Spleen (tissue), 13 donors: ENCODE results near the gene OR56A4. TPM values are rescaled to one million over a fixed set of nuclear protein-coding genes. Genes with fewer than 3 reads are reported as not detected.
A peak's percentile ranks its signal among the peaks of the same experiment; 100 is the strongest.

ENCODE experiments used
- DNase-seq: peaks from one replicate; pipeline ENCODE4 v3.0.0-alpha.2; 2020
- H3K27ac ChIP-seq, 8 donors: fragments of 200-600 bp; sonication (generic) in 7 of 8; 1 replicate in 4 of 8; 2 replicates in 4 of 8; pipeline versions ENCODE4 v1.5.0 to v1.8.0; 2016 to 2021; ENCODE audit warnings: inconsistent platforms in 4 of 8, mild to moderate bottlenecking in 4 of 8, moderate library complexity in 1 of 8
- H3K27me3 ChIP-seq, 7 donors: fragments of 200-600 bp; sonication (generic) in 6 of 7; replicated peaks in 1 of 7; 1 replicate in 4 of 7; 2 replicates in 3 of 7; pipeline versions ENCODE4 v1.5.0 to v1.8.0; 2016 to 2021; ENCODE audit warnings: inconsistent platforms in 3 of 7, mild to moderate bottlenecking in 1 of 7
- H3K36me3 ChIP-seq, 6 donors: fragments of 200-600 bp; sonication (generic) in 5 of 6; 1 replicate in 4 of 6; 2 replicates in 2 of 6; pipeline versions ENCODE4 v1.5.0 to v1.8.0; 2016 to 2021; ENCODE audit warnings: inconsistent platforms in 2 of 6
- H3K4me1 ChIP-seq, 6 donors: fragments of 200-600 bp; sonication (generic) in 5 of 6; 1 replicate in 3 of 6; 2 replicates in 3 of 6; pipeline versions ENCODE4 v1.5.0 to v1.8.0; 2016 to 2021; ENCODE audit warnings: inconsistent platforms in 3 of 6
- H3K4me3 ChIP-seq, 8 donors: fragments of 200-600 bp; sonication (generic) in 7 of 8; 1 replicate in 4 of 8; 2 replicates in 4 of 8; pipeline versions ENCODE4 v1.5.0 to v1.8.0; 2016 to 2021; ENCODE audit warnings: inconsistent platforms in 4 of 8, mild to moderate bottlenecking in 4 of 8, moderate library complexity in 2 of 8
- H3K9me3 ChIP-seq, 8 donors: fragments of 200-600 bp; sonication (generic) in 7 of 8; 1 replicate in 4 of 8; 2 replicates in 4 of 8; pipeline versions ENCODE4 v1.5.0 to v1.8.0; 2016 to 2021; ENCODE audit warnings: inconsistent platforms in 4 of 8
- POLR2A ChIP-seq, 3 donors: fragments of 450-650 bp; IDR thresholded peaks; one replicate each; pipeline ENCODE4 v1.5.1; 2017; ENCODE audit warnings: antibody characterized with exemption in 3 of 3, mild to moderate bottlenecking in 1 of 3
- POLR2AphosphoS5 ChIP-seq, 3 donors: sonication (generic); formaldehyde crosslinking; IDR thresholded peaks; one replicate each; pipeline ENCODE4 v1.5.1; 2017; ENCODE audit warnings: antibody characterized with exemption in 3 of 3
- WGBS, 5 donors: extraction: QIAGEN DNeasy Blood & Tissue Kit in 3 of 5; methylation state at CpG; one replicate each; pipeline versions ENCODE4 v1.1.5 to v1.1.7; 2013 to 2018; 5-methylcytosine and 5-hydroxymethylcytosine counted together
- intact Hi-C: fragments of 100-400 bp; cut with DNase I; formaldehyde crosslinking; loops from one replicate; pipeline ENCODE4 v1.15.0; 2023; ENCODE audit warnings: low total_unique reads
- long read RNA-seq, 2 donors: transcript quantifications; one replicate each; lab custom pipeline, GENCODE V29; 2026
- polyA plus RNA-seq, 3 donors: library from polyadenylated mRNA; stranded (reverse); fragments of 200-250 nt; gene quantifications; one replicate each; pipeline ENCODE4 v1.2.1, GENCODE V29; 2013
- total RNA-seq, 7 donors: library from RNA; depleted of rRNA in 3 of 7; stranded (reverse); fragments of >200 nt in 3 of 7; fragmentation: NEBNext Ultra II Directional in 4 of 7; extraction: Animal tissue kit (Norgen Biotek cat#: 25700) in 4 of 7; gene quantifications; one replicate each; pipeline versions ENCODE4 v1.1.0 to v1.2.1, GENCODE V29; 2016 to 2021
- TF ChIP-seq, protein P1 (sequence below), 11 experiments: fragments of 200-600 bp in 7 of 11; fragments of 450-650 bp in 4 of 11; sonication (generic) in 4 of 11; IDR thresholded peaks in 8 of 11; conservative IDR thresholded peaks in 3 of 11; 1 replicate in 7 of 11; 2 replicates in 4 of 11; pipeline versions ENCODE4 v1.4.0 to v1.8.0; 2016 to 2021; ENCODE audit warnings: antibody characterized with exemption in 11 of 11, inconsistent platforms in 4 of 11, mild to moderate bottlenecking in 1 of 11
- donor health status: healthy with polysubstance abuse.
- donor health status: DM: no; HTN: no; CAD: no; lungs with moderate emphysema.
- donor health status: DM: no; HTN: no; CAD: no.
- donor health status: Bipolar disorder and iron deficiency.
- donor health status: healthy.
- donor health status: DM: no; HTN: no; CAD: no.
- donor health status: DM: yes; HTN: yes; CAD: no.

Gene OR56A4
- total RNA-seq (under 1 TPM in 2 of 7 donors, not detected in 5; 0.07 to 0.11 TPM), polyA plus RNA-seq (not detected)
- long read RNA-seq, donor 1, result 0 reads
- long read RNA-seq, donor 2, result 0 reads

DNA sequence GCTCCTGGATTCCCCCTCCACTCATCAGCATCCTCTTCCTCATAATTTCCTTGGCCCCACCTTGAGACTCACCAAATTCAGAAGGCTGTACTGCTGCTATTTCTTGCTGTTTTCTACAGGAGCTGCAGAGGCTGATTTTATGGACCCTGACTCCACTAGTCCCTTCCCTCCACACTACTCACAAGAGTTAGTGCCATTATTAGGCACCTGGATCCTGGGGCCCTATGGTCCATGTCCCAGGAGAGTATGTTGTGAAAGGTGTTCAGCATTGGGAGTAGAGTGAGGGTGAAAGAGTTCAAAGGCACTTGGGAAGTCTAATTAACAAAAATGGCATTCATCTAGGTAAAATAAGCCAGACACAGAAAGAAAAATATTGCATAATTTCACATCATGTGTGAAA is at the start of gene OR56A4:
OR56A4 (minus strand) TSS at position 101 of the 400 bp plus-strand sequence. CDS start 3,954 bp downstream, outside the sequence.
- TF ChIP-seq, protein P1, sequence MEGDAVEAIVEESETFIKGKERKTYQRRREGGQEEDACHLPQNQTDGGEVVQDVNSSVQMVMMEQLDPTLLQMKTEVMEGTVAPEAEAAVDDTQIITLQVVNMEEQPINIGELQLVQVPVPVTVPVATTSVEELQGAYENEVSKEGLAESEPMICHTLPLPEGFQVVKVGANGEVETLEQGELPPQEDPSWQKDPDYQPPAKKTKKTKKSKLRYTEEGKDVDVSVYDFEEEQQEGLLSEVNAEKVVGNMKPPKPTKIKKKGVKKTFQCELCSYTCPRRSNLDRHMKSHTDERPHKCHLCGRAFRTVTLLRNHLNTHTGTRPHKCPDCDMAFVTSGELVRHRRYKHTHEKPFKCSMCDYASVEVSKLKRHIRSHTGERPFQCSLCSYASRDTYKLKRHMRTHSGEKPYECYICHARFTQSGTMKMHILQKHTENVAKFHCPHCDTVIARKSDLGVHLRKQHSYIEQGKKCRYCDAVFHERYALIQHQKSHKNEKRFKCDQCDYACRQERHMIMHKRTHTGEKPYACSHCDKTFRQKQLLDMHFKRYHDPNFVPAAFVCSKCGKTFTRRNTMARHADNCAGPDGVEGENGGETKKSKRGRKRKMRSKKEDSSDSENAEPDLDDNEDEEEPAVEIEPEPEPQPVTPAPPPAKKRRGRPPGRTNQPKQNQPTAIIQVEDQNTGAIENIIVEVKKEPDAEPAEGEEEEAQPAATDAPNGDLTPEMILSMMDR (IDR thresholded peaks at IDR 0.05 in 8 of 11, conservative IDR thresholded peaks at IDR 0.05 in 3 of 11), result no peak
- TF ChIP-seq POLR2AphosphoS5 (IDR thresholded peaks at IDR 0.05) (no peak), POLR2A (IDR thresholded peaks at IDR 0.05) (no peak)
- DNase-seq, result no peak
- peaks cover 0 to 4% (median 0%) of the 10 kb centered on the region in 7 donors for H3K27me3 ChIP-seq

GRCh38 chr11:6055569-6055968 is 48.8 kb upstream of the OR56A4 start:
- TF ChIP-seq POLR2A (IDR thresholded peaks at IDR 0.05) (no peak), POLR2AphosphoS5 (IDR thresholded peaks at IDR 0.05) (no peak)
- TF ChIP-seq, protein P1 (IDR thresholded peaks at IDR 0.05 in 8 of 11, conservative IDR thresholded peaks at IDR 0.05 in 3 of 11), result no peak
- no peak overlapping the region for H3K4me3 ChIP-seq
- no peak for DNase-seq
- no peaks in the 10 kb centered on the region for H3K36me3 ChIP-seq
- intact Hi-C loops, result no loop called here
- H3K27me3 ChIP-seq, result peaks cover 0 to 35% (median 0%) of the 10 kb centered on the region in 7 donors
- no peaks in the 10 kb centered on the region for H3K9me3 ChIP-seq
- no peak overlapping the region for H3K27ac ChIP-seq
- no peaks in the 10 kb centered on the region for H3K4me1 ChIP-seq

More for the DNA sequence above, at the start of gene OR56A4:
- no peaks in the 10 kb centered on the region for H3K4me1 ChIP-seq
- no peak within 1 kb of the TSS for H3K4me3 ChIP-seq
- no peaks in the 10 kb centered on the region for H3K9me3 ChIP-seq
- H3K36me3 ChIP-seq, result no peaks in the 10 kb centered on the region
- no peak within 1 kb of the TSS for H3K27ac ChIP-seq
- intact Hi-C loops, result no loop called here

DNA sequence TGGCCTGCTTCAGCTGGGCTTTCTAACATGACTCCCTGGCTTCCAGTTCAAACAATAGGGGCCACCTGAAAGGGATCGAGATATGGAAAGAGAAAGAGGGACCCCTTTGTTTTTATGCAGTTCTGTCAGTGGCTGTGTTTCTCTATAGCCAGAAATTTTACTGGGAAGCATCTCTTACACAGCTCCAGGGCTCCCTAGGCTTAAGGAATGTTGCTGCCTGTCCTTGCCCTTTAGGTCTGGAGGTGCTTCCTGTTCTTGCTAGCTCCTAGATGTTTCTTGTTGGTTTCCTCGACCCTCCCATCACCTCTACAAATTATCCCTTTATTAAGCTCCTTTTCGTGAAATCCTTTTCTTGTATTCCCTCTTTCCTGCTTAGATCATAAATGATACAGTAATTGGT is 45.6 kb upstream of the OR56A4 start:
- no peaks in the 10 kb centered on the region for H3K4me1 ChIP-seq
- no peak for DNase-seq
- no peak overlapping the region for H3K27ac ChIP-seq
- no peaks in the 10 kb centered on the region for H3K36me3 ChIP-seq
- H3K9me3 ChIP-seq, result no peaks in the 10 kb centered on the region
- no peak for TF ChIP-seq POLR2AphosphoS5 (IDR thresholded peaks at IDR 0.05)
- no peak for TF ChIP-seq POLR2A (IDR thresholded peaks at IDR 0.05)
- TF ChIP-seq, protein P1 (IDR thresholded peaks at IDR 0.05 in 8 of 11, conservative IDR thresholded peaks at IDR 0.05 in 3 of 11), result no peak
- H3K4me3 ChIP-seq, result no peak overlapping the region
- 68 to 84% (median 70%) methylated on average over 3 of the region's 3 CpGs for WGBS, 5 donors
- peaks cover 0 to 40% (median 0%) of the 10 kb centered on the region in 7 donors for H3K27me3 ChIP-seq
- intact Hi-C loops, result no loop called here

- no peaks in the 10 kb centered on the region for H3K4me1 ChIP-seq
- intact Hi-C loops, result no loop called here
- 40 to 51% (median 43%) methylated on average over 4 of the region's 4 CpGs for WGBS, 5 donors
Measured at GRCh38 chr11:6040874-6041273, 34.1 kb upstream of the OR56A4 start.

More at GRCh38 chr11:6040874-6041273, 34.1 kb upstream of the OR56A4 start:
- peak overlapping the region in 2 of 8 donors; percentile 1 to 2 for H3K27ac ChIP-seq
- peaks cover 0 to 27% (median 0%) of the 10 kb centered on the region in 7 donors for H3K27me3 ChIP-seq
- DNase-seq, result no peak
- no peaks in the 10 kb centered on the region for H3K36me3 ChIP-seq
- TF ChIP-seq POLR2AphosphoS5 (IDR thresholded peaks at IDR 0.05) (no peak), POLR2A (IDR thresholded peaks at IDR 0.05) (no peak)
- TF ChIP-seq, protein P1 (IDR thresholded peaks at IDR 0.05 in 8 of 11, conservative IDR thresholded peaks at IDR 0.05 in 3 of 11), result no peak
- no peaks in the 10 kb centered on the region for H3K9me3 ChIP-seq
- no peak overlapping the region for H3K4me3 ChIP-seq
